ENCODE data around the gene AADAT.
"Not testable (repeated sequence)": the region's sequence is repeated elsewhere in the genome, so short reads cannot be mapped to it uniquely, and the experiment has no call there.

AADAT gene

DNA sequence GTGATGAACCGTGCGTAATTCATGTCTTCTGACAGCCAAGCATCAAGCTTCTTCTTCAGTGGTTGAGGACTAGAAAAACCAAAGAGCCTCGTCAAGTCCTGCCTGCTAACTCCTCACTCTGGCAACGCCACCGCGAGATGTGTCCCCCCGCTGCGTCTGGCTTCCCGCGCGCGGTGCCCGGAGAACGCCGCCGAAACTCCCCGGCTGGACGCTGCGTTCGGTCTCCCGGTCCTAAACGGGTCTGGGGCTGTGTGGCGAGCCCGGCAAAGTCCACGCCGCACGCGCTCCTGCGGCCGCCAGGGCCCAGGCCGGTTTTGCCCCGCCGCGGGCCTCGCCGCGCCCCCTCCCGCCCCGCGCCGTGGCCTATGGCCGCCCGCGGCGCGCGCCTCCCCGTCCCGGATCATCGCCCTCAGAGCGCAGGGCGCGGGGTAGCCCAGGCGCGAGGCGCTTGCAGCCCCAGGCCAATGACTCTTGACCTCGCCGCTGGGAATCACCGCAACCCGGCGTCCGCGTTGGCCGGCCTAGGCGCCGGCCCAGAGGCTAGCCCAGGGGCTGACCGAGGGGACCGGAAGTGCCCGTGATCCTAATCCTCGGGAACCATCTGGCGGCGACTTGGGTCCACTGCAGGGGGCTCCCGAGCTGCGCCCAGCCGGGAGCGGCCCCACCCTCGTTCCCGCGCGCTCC is at the start of gene AADAT:
Gene AADAT, minus strand, starts transcription at position 289 of the 684 bp plus-strand sequence. Its CDS starts 266 bp downstream, at position 23.
- peak in 55 of 56 donors; percentile 15 to 84 (median 68) for DNase-seq

GRCh38 chr4:170138580-170139194 is 48.9 kb upstream of the AADAT start:
- peak in 50 of 56 donors; percentile 1 to 85 (median 40) for DNase-seq

GRCh38 chr4:170137927-170138326 is 48.2 kb upstream of the AADAT start:
- DNase-seq = no peak

- DNase-seq = no peak
These were observed 47.7 kb upstream of the AADAT start for GRCh38 chr4:170137466-170137865.

GRCh38 chr4:170134821-170135220 is 45.1 kb upstream of the AADAT start:
- no peak for DNase-seq

GRCh38 chr4:170128219-170128804 is 38.6 kb upstream of the AADAT start:
- DNase-seq = no peak

GRCh38 chr4:170127758-170128157 is 38.0 kb upstream of the AADAT start:
- no peak for DNase-seq

DNA sequence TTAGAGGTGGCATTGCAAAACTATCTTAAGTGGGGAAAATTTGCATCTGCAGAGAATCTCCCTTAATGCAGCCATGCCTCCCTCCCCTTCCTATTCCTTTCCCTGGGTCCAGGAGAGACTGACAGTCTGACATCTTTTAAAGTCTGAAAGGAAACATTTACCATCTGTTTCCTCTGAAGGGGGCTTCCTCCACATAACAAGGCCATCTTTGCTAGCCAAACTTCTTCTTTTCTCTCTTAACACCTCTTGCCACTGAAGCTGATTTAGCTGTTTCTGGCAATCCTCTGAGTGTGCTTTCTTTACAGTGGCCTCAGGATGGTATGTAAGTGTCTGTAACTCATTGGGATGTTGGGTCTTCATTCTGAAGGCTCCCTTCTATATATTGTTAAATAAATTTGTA is 34.6 kb upstream of the AADAT start:
- DNase-seq = no peak

DNA sequence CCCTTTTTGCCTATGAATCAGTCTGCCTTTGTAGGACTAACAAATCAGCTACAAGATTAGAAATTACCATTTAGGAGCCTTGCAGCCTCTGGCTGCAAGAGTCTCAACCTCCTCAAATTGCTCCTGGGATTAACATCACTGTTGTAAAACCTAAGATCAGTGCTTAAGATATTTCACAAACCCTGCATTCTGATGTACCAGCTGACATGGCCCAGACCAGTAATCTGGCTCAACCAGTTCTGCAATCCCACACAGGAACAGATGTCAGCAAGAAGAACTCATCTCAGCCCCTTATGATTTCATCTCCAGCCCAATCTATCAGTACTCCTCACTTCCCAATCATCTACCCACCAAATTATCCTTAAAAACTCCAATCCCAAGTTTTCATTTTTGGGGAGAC is 32.5 kb upstream of the AADAT start:
- no peak for DNase-seq

- DNase-seq = no peak
These were observed 24.9 kb upstream of the AADAT start for GRCh38 chr4:170114636-170115035.

DNA sequence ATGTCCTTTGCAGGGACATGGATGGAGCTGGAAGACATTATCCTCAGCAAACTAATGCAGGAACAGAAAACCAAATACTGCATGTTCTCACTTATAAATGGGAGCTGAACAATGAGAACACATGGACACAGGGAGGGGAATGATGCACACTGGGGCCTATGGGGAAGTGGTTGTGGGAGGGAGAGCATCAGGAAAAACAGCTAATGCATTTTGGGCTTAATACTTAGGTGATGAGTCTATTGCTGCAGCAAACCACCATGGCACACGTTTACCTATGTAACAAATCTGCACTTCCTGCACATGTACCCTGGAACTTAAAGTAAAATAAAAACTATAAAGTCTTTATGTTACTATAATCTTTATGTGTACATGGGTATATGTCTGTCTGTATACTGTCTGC is 24.4 kb upstream of the AADAT start:
- DNase-seq = not testable (repeated sequence)

DNA sequence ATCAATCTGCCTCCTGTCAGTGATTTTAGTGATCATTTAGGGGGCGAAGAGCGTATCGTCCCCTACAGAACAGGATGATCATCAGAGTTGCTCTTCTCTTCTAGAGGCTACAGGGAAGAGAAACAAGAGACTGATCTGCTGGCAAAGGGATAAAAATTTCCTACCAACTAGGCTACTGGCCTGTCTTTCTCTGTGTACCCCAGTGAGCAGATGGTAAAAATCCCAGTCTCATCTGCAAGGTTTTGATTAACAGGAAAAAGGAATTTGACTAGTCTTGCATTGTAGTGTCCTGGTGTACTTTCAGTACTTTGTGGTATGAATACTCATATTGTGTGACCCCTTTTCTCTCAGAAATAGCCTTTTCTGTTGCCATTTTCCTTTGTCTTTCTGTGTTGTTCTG is 21.8 kb upstream of the AADAT start:
- DNase-seq = no peak

DNA sequence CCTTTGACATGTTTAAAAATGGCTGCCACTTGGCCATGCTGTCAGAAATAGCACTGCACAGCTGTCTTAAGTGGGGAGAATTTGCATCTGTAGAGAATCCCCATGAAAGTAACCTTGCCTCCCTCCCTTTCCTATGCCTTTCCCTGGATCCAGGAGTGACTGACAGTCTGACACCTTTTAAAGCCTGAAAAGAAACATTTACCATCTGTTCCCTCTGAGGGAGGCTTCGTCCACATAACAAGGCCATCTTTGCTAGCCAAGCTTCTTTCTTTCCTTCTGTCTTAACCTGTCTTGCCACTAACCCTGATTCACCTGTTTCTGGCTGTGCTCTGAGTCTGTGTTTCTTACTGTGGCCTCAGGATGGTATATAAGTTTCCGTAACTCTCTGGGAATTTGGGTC is 21.3 kb upstream of the AADAT start:
- no peak for DNase-seq

DNA sequence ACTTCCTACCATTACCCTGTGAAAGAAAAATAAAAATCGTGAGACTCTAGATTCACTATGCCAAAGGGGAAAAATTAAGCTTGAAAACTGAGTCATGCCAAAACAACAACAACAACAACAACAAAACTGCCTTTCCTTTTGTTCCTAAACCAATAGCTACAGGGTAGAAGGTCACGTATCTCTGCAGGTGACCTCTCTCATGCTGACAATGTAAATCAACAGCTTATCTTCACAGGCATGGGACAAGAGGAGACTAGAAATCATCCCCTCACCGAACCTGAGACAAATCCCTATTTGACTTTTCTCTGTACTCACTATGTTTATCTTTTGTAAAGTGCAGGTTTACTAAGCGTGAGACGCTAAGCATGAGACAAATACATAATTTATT is 20.5 kb upstream of the AADAT start:
- DNase-seq = no peak

- peak in 18 of 56 donors; percentile 1 to 82 (median 10) for DNase-seq
These were observed 20.0 kb upstream of the AADAT start for GRCh38 chr4:170109586-170110284.

DNA sequence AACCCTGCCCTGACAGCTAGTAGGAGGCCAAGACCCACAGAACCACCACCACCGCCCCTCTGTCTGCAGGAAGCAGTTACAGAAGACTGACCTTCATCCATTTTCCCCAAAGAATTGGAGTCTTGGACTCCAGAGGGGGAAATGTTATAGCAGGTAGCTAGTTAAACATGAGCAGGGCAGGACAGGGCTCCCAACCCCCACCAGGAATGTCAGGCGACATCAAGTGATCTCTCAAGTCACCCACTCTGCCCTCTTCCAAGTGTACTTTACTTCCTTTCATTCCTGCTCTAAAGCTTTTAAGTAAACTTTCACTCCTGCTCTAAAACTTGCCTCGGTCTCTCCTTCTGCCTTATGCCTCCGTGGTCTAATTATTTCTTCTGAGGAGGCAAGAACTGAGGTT is 17.1 kb upstream of the AADAT start:
- DNase-seq = no peak

GRCh38 chr4:170102426-170102825 is 12.7 kb upstream of the AADAT start:
- DNase-seq = no peak

DNA sequence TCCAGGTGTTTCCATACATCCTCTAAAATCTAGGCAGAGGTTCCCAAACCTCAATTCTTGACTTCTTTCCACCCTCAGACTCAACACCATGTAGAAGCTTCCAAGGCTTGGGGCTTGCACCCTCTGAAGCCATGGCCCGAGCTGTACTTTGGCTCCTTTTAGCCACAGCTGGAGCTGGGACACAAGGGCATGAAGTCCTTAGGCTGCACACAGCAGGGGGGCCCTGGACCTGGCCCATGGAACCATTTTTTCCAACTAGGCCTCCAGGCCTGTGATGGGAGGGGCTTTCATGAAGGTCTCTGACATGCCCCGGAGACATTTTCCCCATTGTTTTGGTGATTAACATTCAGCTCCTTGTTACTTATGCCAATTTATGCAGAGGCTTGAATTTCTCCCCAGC is 8.4 kb upstream of the AADAT start:
- not testable (repeated sequence) for DNase-seq

GRCh38 chr4:170097681-170098080 is 7.9 kb upstream of the AADAT start:
- DNase-seq = no peak

DNA sequence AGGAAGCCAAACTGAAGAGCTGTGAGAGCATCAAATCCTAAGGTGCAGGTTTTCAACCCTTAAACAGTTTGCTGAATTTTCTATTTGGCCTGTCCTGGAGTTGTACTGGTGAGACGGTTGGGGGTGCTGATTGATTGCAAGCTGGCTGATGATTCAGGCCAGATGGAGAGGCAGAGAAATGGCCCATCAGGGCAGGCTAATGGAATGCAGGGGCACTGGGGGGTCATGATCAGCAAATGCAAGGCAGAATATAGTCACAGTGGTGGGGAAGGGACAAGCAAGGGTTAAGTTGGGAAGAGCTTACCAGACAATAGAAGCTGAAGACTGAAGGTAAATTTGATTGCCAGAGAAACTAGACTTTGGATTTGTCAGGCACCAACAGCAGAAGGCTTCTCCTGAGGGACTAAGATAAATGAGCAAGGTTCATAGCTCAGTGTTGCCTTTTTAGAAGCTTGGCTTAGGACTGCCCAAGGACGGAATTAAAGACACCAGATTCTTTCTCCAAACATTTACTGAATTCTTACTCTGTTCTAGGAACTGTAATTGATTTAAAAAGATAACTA is 4.3 kb upstream of the AADAT start:
- no peak for DNase-seq

- DNase-seq = no peak
These were observed 1.4 kb upstream of the AADAT start for GRCh38 chr4:170091069-170091696.
